HepG2 (cell line): Measurements from ENCODE around the gene KLF9. TPM values are rescaled to one million over a fixed set of nuclear protein-coding genes. Genes with fewer than 3 reads are reported as not detected.

Source experiments
- ATAC-seq: fragments of 200-7000 bp; cut with Tn5 transposase; 3 replicates; pipeline ENCODE4 v1.9.1; 2020; ENCODE audit warnings: mild to moderate bottlenecking, moderate library complexity
- BruUV-seq: library from RNA; stranded (reverse); fragments of 400-500 nt; replicated peaks from 2 replicates; lab custom pipeline; 2021; lab: Mats Ljungman, UMichigan
- CTCF ChIA-PET: fragments of 300-600 bp; formaldehyde crosslinking; extraction: SDS; loops from one replicate; lab custom pipeline; 2021; ENCODE audit warnings: low total read pairs, inconsistent platforms, low intra/inter-chr PET ratio; lab: Yijun Ruan, JAX
- POLR2A ChIA-PET: fragments of 350-600 bp; sonication (Branson Sonifier 250); formaldehyde crosslinking; loops from one replicate; lab custom pipeline; 2020; ENCODE audit warnings: antibody characterized with exemption, inconsistent platforms; lab: Yijun Ruan, JAX
- DNase-seq: peaks from one replicate; pipeline ENCODE4 v3.0.0-alpha.2; 2015; ENCODE audit warnings: low spot score
- FAIRE-seq: peaks from 3 replicates; lab custom pipeline; 2011; peaks lifted over from hg19 to GRCh38; lab: Jason Lieb, UNC
- H2AFZ ChIP-seq: one replicate; pipeline ENCODE4 v1.6.1; 2011; ENCODE audit warnings: low read length, inconsistent platforms
- H3K27ac ChIP-seq: fragments of 300-600 bp; 3 replicates; pipeline ENCODE4 v1.8.0; 2011; ENCODE audit warnings: mixed run types, mild to moderate bottlenecking, mixed read lengths, low read length, inconsistent platforms; ENCODE audit not compliant: insufficient read depth; ENCODE audit errors: extremely low read length
- H3K27me3 ChIP-seq, 2 experiments: fragments of 200-600 bp in 1 of 2; 2 replicates in 1 of 2; 3 replicates in 1 of 2; pipeline versions ENCODE4 v1.6.0 to v1.8.0; 2011; ENCODE audit warnings: low read length in 2 of 2, mild to moderate bottlenecking in 2 of 2, moderate library complexity in 2 of 2, inconsistent platforms in 1 of 2; ENCODE audit not compliant: insufficient read depth in 2 of 2, control insufficient read depth in 1 of 2
- H3K36me3 ChIP-seq, 2 experiments: fragments of 200-600 bp in 1 of 2; replicated peaks in 1 of 2; 2 replicates in 1 of 2; 3 replicates in 1 of 2; pipeline versions ENCODE4 v1.5.1 to v1.8.0; 2011; ENCODE audit warnings: low read length in 2 of 2, inconsistent platforms in 1 of 2; ENCODE audit not compliant: insufficient read depth in 2 of 2, control insufficient read depth in 1 of 2
- H3K4me1 ChIP-seq: 2 replicates; pipeline ENCODE4 v1.5.1; 2012; ENCODE audit warnings: low read length, inconsistent platforms; ENCODE audit not compliant: insufficient read depth
- H3K4me2 ChIP-seq: 2 replicates; pipeline ENCODE4 v1.6.0; 2011; ENCODE audit warnings: low read depth, low read length, inconsistent platforms
- H3K4me3 ChIP-seq, 3 experiments: fragments of 200-600 bp in 1 of 3; sonication (generic), shearing (Covaris generic) in 1 of 3; replicated peaks in 1 of 3; 2 replicates each; pipeline ENCODE4 v1.5.1; 2011 to 2016; ENCODE audit warnings: low read length in 3 of 3, inconsistent platforms in 2 of 3, low read depth in 2 of 3, mild to moderate bottlenecking in 2 of 3, control low read depth in 1 of 3, mixed read lengths in 1 of 3; ENCODE audit not compliant: insufficient read depth in 1 of 3
- H3K79me2 ChIP-seq: one replicate; pipeline ENCODE4 v1.6.1; 2011; ENCODE audit warnings: low read length, inconsistent platforms; ENCODE audit not compliant: insufficient read depth
- H3K9ac ChIP-seq: 2 replicates; pipeline ENCODE4 v1.6.0; 2011; ENCODE audit warnings: mild to moderate bottlenecking, low read depth, low read length, inconsistent platforms; ENCODE audit not compliant: insufficient read depth
- H3K9me3 ChIP-seq: 2 replicates; pipeline ENCODE4 v1.5.1; 2012; ENCODE audit warnings: mild to moderate bottlenecking, low read length
- H4K20me1 ChIP-seq: 2 replicates; pipeline ENCODE4 v1.6.0; 2011; ENCODE audit warnings: inconsistent platforms, mild to moderate bottlenecking, low read length, moderate library complexity; ENCODE audit not compliant: insufficient read depth
- GFI1 ChIP-seq: sonication (generic); formaldehyde crosslinking; IDR thresholded peaks from 2 replicates; pipeline ENCODE4 v1.5.0; 2020; ENCODE audit warnings: missing genetic modification reagents, mild to moderate bottlenecking, borderline replicate concordance
- GLMP ChIP-seq: sonication (generic); formaldehyde crosslinking; IDR thresholded peaks from 2 replicates; pipeline ENCODE4 v1.9.0; 2021; ENCODE audit warnings: missing genetic modification reagents, mild to moderate bottlenecking, borderline replicate concordance
- KDM5A ChIP-seq: fragments of 200-600 bp; sonication (generic); IDR thresholded peaks from 2 replicates; pipeline ENCODE4 v1.7.0; 2018; ENCODE audit warnings: antibody characterized with exemption, mild to moderate bottlenecking, low read length, borderline replicate concordance
- MAFF ChIP-seq: IDR thresholded peaks from 2 replicates; pipeline ENCODE4 v1.6.1; 2011; ENCODE audit warnings: low read depth, low read length, improper control_type of control experiment
- NR2F6 ChIP-seq, 2 experiments: IDR thresholded peaks; 2 replicates each; pipeline ENCODE4 v1.6.1; 2016; ENCODE audit warnings: antibody characterized with exemption in 1 of 2, mild to moderate bottlenecking in 1 of 2
- PAXIP1 ChIP-seq: sonication (generic); formaldehyde crosslinking; conservative IDR thresholded peaks from 2 replicates; pipeline ENCODE4 v1.4.0; 2020; ENCODE audit warnings: mild to moderate bottlenecking, missing genetic modification reagents, moderate library complexity
- SOX13 ChIP-seq, 3 experiments: fragments of 450-650 bp in 1 of 3; sonication (generic) in 1 of 3; formaldehyde crosslinking in 1 of 3; IDR thresholded peaks in 2 of 3; conservative IDR thresholded peaks in 1 of 3; 2 replicates each; pipeline versions ENCODE4 v1.5.0 to v1.6.1; 2016 to 2020; ENCODE audit warnings: antibody characterized with exemption in 1 of 3, mild to moderate bottlenecking in 1 of 3, missing compliant biosample characterization in 1 of 3, missing genetic modification reagents in 1 of 3, moderate library complexity in 1 of 3
- ZNF484 ChIP-seq: sonication (generic); formaldehyde crosslinking; IDR thresholded peaks from 2 replicates; pipeline ENCODE4 v1.5.1; 2020; ENCODE audit warnings: mild to moderate bottlenecking, low read depth, missing genetic modification reagents, borderline replicate concordance
- ZNF589 ChIP-seq: sonication (generic); formaldehyde crosslinking; conservative IDR thresholded peaks from 2 replicates; pipeline ENCODE4 v1.8.0; 2022; ENCODE audit warnings: mild to moderate bottlenecking, moderate library complexity, missing genetic modification reagents
- ZNF672 ChIP-seq: sonication (generic); formaldehyde crosslinking; IDR thresholded peaks from 2 replicates; pipeline ENCODE4 v1.8.1; 2022; ENCODE audit warnings: missing genetic modification reagents
- ZNF747 ChIP-seq: sonication (generic); formaldehyde crosslinking; IDR thresholded peaks from 2 replicates; pipeline ENCODE4 v1.8.1; 2023; ENCODE audit warnings: missing genetic modification reagents, mild to moderate bottlenecking, borderline replicate concordance
- in situ Hi-C: cut with HindIII; loops from 2 replicates; pipeline ENCODE4 v1.10.0; 2017; ENCODE audit warnings: low pct_unique_long_range_greater_than_20kb; ENCODE audit not compliant: extremely low pct_ligation_motif_present
- intact Hi-C: fragments of 100-400 bp; cut with micrococcal nuclease; formaldehyde crosslinking; loops from one replicate; pipeline ENCODE4 v1.10.0; 2022; ENCODE audit not compliant: unreplicated experiment
- polyA plus RNA-seq, 8 experiments: library from polyadenylated mRNA; depleted of rRNA in 3 of 8; stranded (reverse) in 7 of 8; unstranded in 1 of 8; fragments of >200 nt; fragmentation: Illumina TruSeq in 4 of 8; extraction: Trizol in 4 of 8; gene quantifications; 2 replicates each; pipeline versions ENCODE4 v1.2.1 to v1.2.3, GENCODE V29; 2011 to 2016; ENCODE audit warnings: low read depth in 4 of 8, missing spikeins in 1 of 8, mixed read lengths in 1 of 8; ENCODE audit not compliant: insufficient read depth in 1 of 8
- total RNA-seq, 5 experiments: library from RNA; depleted of rRNA; stranded (reverse); fragments of >200 nt; fragmentation: Illumina TruSeq; extraction: Trizol; gene quantifications; 2 replicates each; pipeline ENCODE4 v1.2.3, GENCODE V29; 2016; ENCODE audit warnings: low read depth in 1 of 5

KLF9 gene
- total and polyA plus RNA-seq, 2 of the 13 experiments (the other 11 are each of a cell fraction or from before 2014, with no cell fraction given): 5.7 to 7.2 TPM

DNA sequence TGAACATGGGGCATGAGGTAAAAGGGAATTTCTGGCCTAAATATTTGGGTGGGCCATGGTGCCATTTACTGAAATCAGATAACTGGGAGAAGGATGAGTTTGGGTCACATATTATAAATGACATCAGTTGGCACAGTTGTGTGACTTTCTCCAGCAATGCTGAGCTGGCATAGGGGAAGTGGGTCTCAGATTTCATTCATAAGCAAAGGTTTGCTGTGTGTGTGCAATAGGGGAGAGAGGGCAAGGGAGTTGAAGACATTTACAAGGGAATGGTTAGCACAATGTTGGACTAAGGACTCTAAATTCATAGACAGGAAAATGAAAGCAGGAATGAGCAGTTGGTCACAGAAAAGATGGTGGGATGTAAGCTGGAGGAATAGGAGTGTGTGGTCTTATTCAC is 47.8 kb upstream of the KLF9 start:
- H2AFZ ChIP-seq: no peak overlapping the region
- intact Hi-C loops: no loop called here
- 0 out of 2 replicates have a peak, but pooled peaks have one; percentile 5 for TF ChIP-seq MAFF
- no peak for TF ChIP-seq NR2F6 (IDR thresholded peaks at IDR 0.05)
- no peak for TF ChIP-seq NR2F6 (CRISPR knock-in tag; IDR thresholded peaks at IDR 0.05)
- TF ChIP-seq GLMP (CRISPR knock-in tag): no peak
- TF ChIP-seq KDM5A: no peak
- TF ChIP-seq ZNF589: no peak
- no peak overlapping the region for H3K27ac ChIP-seq
- in situ Hi-C loops: no loop called here
- H4K20me1 ChIP-seq: no peaks in the 10 kb centered on the region
- no peak overlapping the region for H3K4me2 ChIP-seq
- ChIA-PET POLR2A (no interaction called here), CTCF (no interaction called here)
- 0 out of 5 replicates have a peak, but pooled peaks cover 0 to 3% of the 10 kb centered on the region in 2 experiments for H3K27me3 ChIP-seq
- no peak overlapping the region for H3K9ac ChIP-seq
- no peak for FAIRE-seq
- H3K36me3 ChIP-seq: no peaks in the 10 kb centered on the region
- no peak overlapping the region for H3K4me3 ChIP-seq
- no peak for DNase-seq
- no peaks in the 10 kb centered on the region for H3K79me2 ChIP-seq
- no peaks in the 10 kb centered on the region for H3K9me3 ChIP-seq
- H3K4me1 ChIP-seq: no peaks in the 10 kb centered on the region
- no TSS peak for BruUV-seq
- ATAC-seq: no peak

DNA sequence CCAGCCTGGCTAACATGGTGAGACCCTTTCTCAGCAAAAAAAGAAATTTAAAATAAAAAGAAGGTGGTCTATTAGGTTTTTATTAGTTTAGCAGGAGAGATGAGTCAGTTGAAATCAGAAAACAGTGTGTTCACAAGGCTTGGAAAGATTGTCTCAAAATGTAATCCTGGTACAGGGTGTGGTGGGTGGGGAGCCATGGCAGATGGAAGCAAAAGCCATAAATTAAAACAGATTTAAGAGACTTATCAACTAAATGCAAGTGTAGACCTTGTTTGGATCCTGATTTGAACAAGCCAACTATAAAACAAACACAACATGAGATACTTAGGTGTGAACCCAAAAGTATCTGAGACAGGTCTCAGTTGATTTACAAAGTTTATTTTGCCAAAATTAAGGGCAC is 42.8 kb upstream of the KLF9 start:
- intact Hi-C loops: no loop called here
- in situ Hi-C loops: no loop called here
- Histone ChIP-seq H3K79me2 (no peaks in the 10 kb centered on the region), H3K4me1 (peaks cover 12% of the 10 kb centered on the region; the same call in 1 of the 2 replicates), H3K27ac (no peak overlapping the region), H3K4me2 (no peak overlapping the region), H2AFZ (no peak overlapping the region), H3K9me3 (no peaks in the 10 kb centered on the region), H3K9ac (no peak overlapping the region), H3K4me3 (no peak overlapping the region), H3K27me3 (no peaks in the 10 kb centered on the region), H4K20me1 (no peaks in the 10 kb centered on the region), H3K36me3 (no peaks in the 10 kb centered on the region)
- CTCF ChIA-PET: no interaction called here
- BruUV-seq: no TSS peak
- ATAC-seq: no peak
- DNase-seq: no peak
- no peak for FAIRE-seq
- POLR2A ChIA-PET: no interaction called here
- no peak for TF ChIP-seq SOX13 (IDR thresholded peaks at IDR 0.05)
- TF ChIP-seq SOX13 (CRISPR knock-in tag; conservative IDR thresholded peaks at IDR 0.05 in 1 of 2, IDR thresholded peaks at IDR 0.05 in 1 of 2): no peak
- no peak for TF ChIP-seq PAXIP1 (CRISPR knock-in tag)
- no peak for TF ChIP-seq ZNF672 (CRISPR knock-in tag)
- no peak for TF ChIP-seq GFI1
- TF ChIP-seq ZNF747 (CRISPR knock-in tag): no peak
- no peak for TF ChIP-seq ZNF484 (CRISPR knock-in tag)
